ENCODE results near the gene RAB6A.
A peak's percentile ranks its signal among the peaks of the same experiment; 100 is the strongest.

- TF ChIP-seq, protein P1, sequence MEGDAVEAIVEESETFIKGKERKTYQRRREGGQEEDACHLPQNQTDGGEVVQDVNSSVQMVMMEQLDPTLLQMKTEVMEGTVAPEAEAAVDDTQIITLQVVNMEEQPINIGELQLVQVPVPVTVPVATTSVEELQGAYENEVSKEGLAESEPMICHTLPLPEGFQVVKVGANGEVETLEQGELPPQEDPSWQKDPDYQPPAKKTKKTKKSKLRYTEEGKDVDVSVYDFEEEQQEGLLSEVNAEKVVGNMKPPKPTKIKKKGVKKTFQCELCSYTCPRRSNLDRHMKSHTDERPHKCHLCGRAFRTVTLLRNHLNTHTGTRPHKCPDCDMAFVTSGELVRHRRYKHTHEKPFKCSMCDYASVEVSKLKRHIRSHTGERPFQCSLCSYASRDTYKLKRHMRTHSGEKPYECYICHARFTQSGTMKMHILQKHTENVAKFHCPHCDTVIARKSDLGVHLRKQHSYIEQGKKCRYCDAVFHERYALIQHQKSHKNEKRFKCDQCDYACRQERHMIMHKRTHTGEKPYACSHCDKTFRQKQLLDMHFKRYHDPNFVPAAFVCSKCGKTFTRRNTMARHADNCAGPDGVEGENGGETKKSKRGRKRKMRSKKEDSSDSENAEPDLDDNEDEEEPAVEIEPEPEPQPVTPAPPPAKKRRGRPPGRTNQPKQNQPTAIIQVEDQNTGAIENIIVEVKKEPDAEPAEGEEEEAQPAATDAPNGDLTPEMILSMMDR (IDR thresholded peaks at IDR 0.05): peak; percentile 68 to 86 (median 80)
- no peak for TF ChIP-seq POLR2A (IDR thresholded peaks at IDR 0.05)
Measured at GRCh38 chr11:73625696-73626318, 135.1 kb downstream of the RAB6A start.
